Gastrocnemius medialis (tissue), 4 donors: Measurements from ENCODE around the gene PGAP3. TPM values are rescaled to one million over a fixed set of nuclear protein-coding genes. Genes with fewer than 3 reads are reported as not detected.
A peak's percentile ranks its signal among the peaks of the same experiment; 100 is the strongest.

ENCODE experiments used
- ATAC-seq, 2 donors: fragments of 150-250 bp; one replicate each; pipeline ENCODE4 v1.9.1; 2016
- DNase-seq, 2 donors: peaks; one replicate each; pipeline ENCODE4 v3.0.0-alpha.2; 2019
- H3K27ac ChIP-seq, 4 donors: fragments of 200-600 bp; sonication (generic); 1 replicate in 1 of 4; 2 replicates in 3 of 4; pipeline ENCODE4 v1.5.1; 2016 to 2018; ENCODE audit warnings: mild to moderate bottlenecking in 2 of 4, moderate library complexity in 1 of 4
- H3K27me3 ChIP-seq, 3 donors: fragments of 200-600 bp; sonication (generic) in 2 of 3; 1 replicate in 1 of 3; 2 replicates in 2 of 3; pipeline versions ENCODE4 v1.5.1 to v1.6.0; 2016 to 2019; ENCODE audit warnings: mild to moderate bottlenecking in 1 of 3, moderate library complexity in 1 of 3
- H3K36me3 ChIP-seq, 2 donors: fragments of 200-600 bp; sonication (generic) in 1 of 2; one replicate each; pipeline ENCODE4 v1.5.1; 2017 to 2018
- H3K4me1 ChIP-seq, 2 donors: fragments of 200-600 bp; sonication (generic) in 1 of 2; one replicate each; pipeline ENCODE4 v1.5.1; 2016 to 2017; ENCODE audit warnings: mild to moderate bottlenecking in 2 of 2
- H3K4me3 ChIP-seq, 4 donors: fragments of 200-600 bp; sonication (generic) in 3 of 4; 1 replicate in 1 of 4; 2 replicates in 3 of 4; pipeline ENCODE4 v1.5.1; 2016 to 2019; ENCODE audit warnings: mild to moderate bottlenecking in 2 of 4
- H3K9me3 ChIP-seq, 3 donors: fragments of 200-600 bp; sonication (generic) in 2 of 3; 1 replicate in 1 of 3; 2 replicates in 2 of 3; pipeline ENCODE4 v1.5.1; 2016 to 2019
- POLR2A ChIP-seq, 2 donors: fragments of 450-650 bp; IDR thresholded peaks; one replicate each; pipeline ENCODE4 v1.6.1; 2017; ENCODE audit warnings: antibody characterized with exemption in 2 of 2, mild to moderate bottlenecking in 2 of 2, moderate library complexity in 2 of 2
- in situ Hi-C, 4 donors: fragments of 200-750 bp; cut with MboI; loops; one replicate each; pipeline versions ENCODE4 v1.15.0 to v1.8.0; 2017; ENCODE audit warnings: low sequenced_read_pairs in 4 of 4
- intact Hi-C: fragments of 100-400 bp; cut with DNase I; formaldehyde crosslinking; loops from one replicate; pipeline ENCODE4 v1.15.1; 2023; ENCODE audit warnings: low total_unique reads
- total RNA-seq, 4 donors: library from RNA; depleted of rRNA; stranded (reverse); fragments of >200 nt; gene quantifications; one replicate each; pipeline versions ENCODE4 v1.1.0 to v1.2.3, GENCODE V29; 2016
- TF ChIP-seq, protein P1 (sequence below), 5 experiments: fragments of 450-650 bp in 3 of 5; fragments of 200-600 bp in 2 of 5; sonication (generic) in 2 of 5; IDR thresholded peaks in 4 of 5; conservative IDR thresholded peaks in 1 of 5; 1 replicate in 4 of 5; 2 replicates in 1 of 5; pipeline ENCODE4 v1.5.1; 2016 to 2019; ENCODE audit warnings: antibody characterized with exemption in 5 of 5, mild to moderate bottlenecking in 3 of 5, moderate library complexity in 3 of 5

The PGAP3 gene
- total RNA-seq, 4 donors from 2014 or later: 4.3 to 9.5 (median 6.1) TPM

DNA sequence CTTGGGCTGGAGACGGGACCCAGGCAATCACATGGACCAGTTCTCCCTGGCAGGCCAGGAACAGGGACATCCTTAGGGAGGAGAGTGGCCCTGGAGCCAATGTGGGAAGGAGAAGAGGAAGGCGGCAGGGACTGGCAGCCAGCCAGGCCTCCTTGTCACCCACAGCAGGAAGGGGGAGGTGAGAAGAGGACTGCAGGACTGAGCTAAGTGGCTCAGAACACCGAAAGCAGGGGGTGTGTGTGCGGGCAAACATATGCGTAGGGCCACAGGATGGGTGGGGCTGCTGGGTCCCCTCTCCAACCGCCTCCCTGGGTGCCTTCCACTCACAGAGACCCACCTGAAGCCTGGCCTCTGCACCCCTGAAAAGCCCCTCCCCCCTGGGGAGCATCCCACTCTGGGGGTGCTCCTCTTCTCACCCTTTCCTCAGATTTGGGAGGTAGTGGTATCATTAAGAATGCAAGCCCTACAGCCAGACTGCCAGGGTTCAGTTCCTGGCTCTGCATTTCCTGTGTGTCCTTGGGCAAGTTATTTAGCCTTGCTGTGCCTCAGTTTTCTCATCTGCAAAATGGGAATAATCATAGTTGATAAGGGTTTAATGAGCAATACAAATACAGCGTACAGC is 11.5 kb downstream of the PGAP3 start:
- Histone ChIP-seq H3K36me3 (no peaks in the 10 kb centered on the region), H3K4me3 (no peak overlapping the region), H3K4me1 (peaks cover 47 to 55% of the 10 kb centered on the region in 2 donors), H3K9me3 (no peaks in the 10 kb centered on the region), H3K27me3 (no peaks in the 10 kb centered on the region), H3K27ac (peak overlapping the region; percentile 92 to 97 (median 94))
- in situ Hi-C loops: no loop called here
- ATAC-seq (peak; percentile 14 to 45), DNase-seq (peak; percentile 66 to 85)
- no peak for TF ChIP-seq POLR2A (IDR thresholded peaks at IDR 0.05)
- TF ChIP-seq, protein P1, sequence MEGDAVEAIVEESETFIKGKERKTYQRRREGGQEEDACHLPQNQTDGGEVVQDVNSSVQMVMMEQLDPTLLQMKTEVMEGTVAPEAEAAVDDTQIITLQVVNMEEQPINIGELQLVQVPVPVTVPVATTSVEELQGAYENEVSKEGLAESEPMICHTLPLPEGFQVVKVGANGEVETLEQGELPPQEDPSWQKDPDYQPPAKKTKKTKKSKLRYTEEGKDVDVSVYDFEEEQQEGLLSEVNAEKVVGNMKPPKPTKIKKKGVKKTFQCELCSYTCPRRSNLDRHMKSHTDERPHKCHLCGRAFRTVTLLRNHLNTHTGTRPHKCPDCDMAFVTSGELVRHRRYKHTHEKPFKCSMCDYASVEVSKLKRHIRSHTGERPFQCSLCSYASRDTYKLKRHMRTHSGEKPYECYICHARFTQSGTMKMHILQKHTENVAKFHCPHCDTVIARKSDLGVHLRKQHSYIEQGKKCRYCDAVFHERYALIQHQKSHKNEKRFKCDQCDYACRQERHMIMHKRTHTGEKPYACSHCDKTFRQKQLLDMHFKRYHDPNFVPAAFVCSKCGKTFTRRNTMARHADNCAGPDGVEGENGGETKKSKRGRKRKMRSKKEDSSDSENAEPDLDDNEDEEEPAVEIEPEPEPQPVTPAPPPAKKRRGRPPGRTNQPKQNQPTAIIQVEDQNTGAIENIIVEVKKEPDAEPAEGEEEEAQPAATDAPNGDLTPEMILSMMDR (IDR thresholded peaks at IDR 0.05 in 4 of 5, conservative IDR thresholded peaks at IDR 0.05 in 1 of 5): no peak
- intact Hi-C loops: loop anchor here (5.0 kb wide), 2 partner anchors 56 to 251 kb away; partner anchors contain the start of genes LRRC3C, MIEN1 and ORMDL3

DNA sequence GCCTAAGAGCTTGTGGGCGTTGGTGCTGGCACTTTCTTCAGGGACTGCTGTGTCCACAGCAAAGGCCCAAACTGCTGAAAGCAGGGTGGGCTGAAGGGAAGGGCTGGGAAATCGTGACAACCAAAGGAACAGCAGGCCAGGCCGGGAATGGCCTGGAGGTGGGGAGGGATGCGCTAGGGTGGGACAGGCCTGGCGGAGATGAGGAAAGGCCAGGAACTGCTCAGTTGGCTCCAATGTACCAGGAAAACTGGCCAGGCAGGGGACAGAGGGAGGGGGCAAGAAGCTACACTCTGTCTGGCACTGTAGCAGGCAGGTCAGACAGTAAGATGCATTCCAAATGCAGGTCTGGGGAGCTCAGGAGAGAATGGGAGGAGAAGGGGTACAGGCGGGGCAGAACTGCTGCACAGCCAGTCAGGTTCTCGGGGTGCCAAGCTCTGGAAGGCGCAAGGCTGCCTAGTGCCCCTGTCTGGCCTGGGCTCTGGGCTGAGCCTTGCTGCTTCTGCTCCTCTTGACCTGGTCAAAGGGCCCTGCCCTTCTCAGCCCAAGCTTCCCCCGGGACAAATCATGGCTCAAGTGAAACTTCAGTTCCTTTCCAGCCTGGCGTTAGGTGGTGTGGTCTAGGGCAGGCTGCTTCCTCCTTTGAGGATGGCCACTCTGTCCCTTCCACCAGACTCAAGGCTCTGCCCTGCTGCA is 12.3 kb downstream of the PGAP3 start:
- DNase-seq (no peak), ATAC-seq (no peak)
- Histone ChIP-seq H3K4me3 (no peak overlapping the region), H3K36me3 (no peaks in the 10 kb centered on the region), H3K27me3 (no peaks in the 10 kb centered on the region), H3K27ac (peak overlapping the region; percentile 92 to 97 (median 94)), H3K4me1 (peaks cover 52 to 62% of the 10 kb centered on the region in 2 donors), H3K9me3 (no peaks in the 10 kb centered on the region)
- in situ Hi-C loops: no loop called here
- intact Hi-C loops: loop anchor here (5.0 kb wide), 2 partner anchors 57 to 252 kb away; partner anchors contain the start of genes LRRC3C, MIEN1 and ORMDL3
- TF ChIP-seq POLR2A (IDR thresholded peaks at IDR 0.05): no peak
- TF ChIP-seq, protein P1 (IDR thresholded peaks at IDR 0.05 in 4 of 5, conservative IDR thresholded peaks at IDR 0.05 in 1 of 5): no peak

DNA sequence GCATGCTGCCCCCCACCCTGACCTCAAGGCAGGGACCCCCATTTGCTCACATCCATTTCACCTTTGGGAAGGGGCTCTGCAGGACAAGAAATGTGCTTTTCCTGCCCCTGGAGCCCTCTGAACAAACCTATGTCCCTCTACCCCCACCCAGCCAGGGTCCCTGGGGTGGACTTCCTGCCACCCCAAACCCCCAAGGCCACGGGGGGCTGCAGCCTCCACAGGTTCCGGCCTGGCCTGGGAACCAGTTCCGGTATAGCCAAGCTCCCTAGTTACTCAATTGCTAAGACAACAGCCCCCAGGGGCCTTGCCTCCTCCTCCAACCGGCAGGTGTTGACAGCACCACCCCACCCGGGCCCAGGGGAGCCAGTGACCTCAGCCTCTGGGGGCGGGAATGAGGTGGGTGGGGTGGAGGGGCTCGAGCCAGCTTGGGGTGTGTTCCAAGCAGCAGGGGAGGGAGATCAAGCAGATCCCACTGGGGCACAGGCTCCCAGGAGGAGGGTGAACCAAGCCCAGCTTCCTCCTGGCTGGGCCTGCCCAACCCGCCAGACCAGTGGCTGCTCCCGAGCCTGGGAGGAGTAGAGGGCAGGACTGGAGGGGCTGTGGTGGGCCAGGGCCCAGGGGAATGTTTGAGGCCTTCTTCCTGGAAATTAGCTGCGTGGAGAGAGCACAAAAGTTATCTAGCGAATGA is 13.0 kb downstream of the PGAP3 start:
- Histone ChIP-seq H3K4me3 (no peak overlapping the region), H3K36me3 (no peaks in the 10 kb centered on the region), H3K27me3 (no peaks in the 10 kb centered on the region), H3K27ac (peak overlapping the region; percentile 92 to 97 (median 94)), H3K4me1 (peaks cover 52 to 62% of the 10 kb centered on the region in 2 donors), H3K9me3 (no peaks in the 10 kb centered on the region)
- intact Hi-C loops: loop anchor here (5.0 kb wide), 2 partner anchors 57 to 252 kb away; partner anchors contain the start of genes LRRC3C, MIEN1 and ORMDL3
- TF ChIP-seq, protein P1 (IDR thresholded peaks at IDR 0.05 in 4 of 5, conservative IDR thresholded peaks at IDR 0.05 in 1 of 5): no peak
- no peak for TF ChIP-seq POLR2A (IDR thresholded peaks at IDR 0.05)
- in situ Hi-C loops: loop anchor here in 1 of 4 donors (5.0 kb wide), 1 partner anchor 53 kb away; no protein-coding TSS in a partner anchor
- DNase-seq: no peak
- ATAC-seq: no peak

DNA sequence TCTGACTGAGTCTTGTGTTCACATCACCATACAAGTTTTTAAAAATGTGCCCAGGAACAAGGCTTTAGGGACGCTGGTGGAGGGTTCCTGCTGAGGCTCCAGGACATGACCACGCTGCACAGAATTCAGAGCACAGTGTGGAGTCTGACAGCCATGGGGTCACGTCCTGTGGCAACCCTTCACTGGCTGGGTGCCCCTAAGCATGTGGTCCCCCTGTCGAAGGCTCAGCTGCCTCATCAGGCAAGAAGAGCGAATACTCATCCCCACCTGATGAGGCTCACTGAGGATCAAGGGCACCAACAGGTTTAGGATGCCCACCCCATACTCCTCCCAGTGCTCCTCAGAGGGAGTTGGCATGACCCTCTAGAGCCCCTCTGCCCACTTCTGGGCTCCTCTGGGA is 13.7 kb downstream of the PGAP3 start:
- peaks cover 47 to 56% of the 10 kb centered on the region in 2 donors for H3K4me1 ChIP-seq
- DNase-seq (no peak), ATAC-seq (no peak)
- H3K4me3 ChIP-seq: no peak overlapping the region
- H3K9me3 ChIP-seq: no peaks in the 10 kb centered on the region
- no peaks in the 10 kb centered on the region for H3K36me3 ChIP-seq
- no peak for TF ChIP-seq POLR2A (IDR thresholded peaks at IDR 0.05)
- TF ChIP-seq, protein P1 (IDR thresholded peaks at IDR 0.05 in 4 of 5, conservative IDR thresholded peaks at IDR 0.05 in 1 of 5): no peak
- H3K27ac ChIP-seq: peak overlapping the region in 2 of 4 donors; percentile 92 to 97
- no peaks in the 10 kb centered on the region for H3K27me3 ChIP-seq
- in situ Hi-C loops (loop anchor here in 1 of 4 donors (5.0 kb wide), 1 partner anchor 52 kb away; no protein-coding TSS in a partner anchor), intact Hi-C loops (no loop called here)
